GM11168 (cell line): ENCODE measurements around the gene PTGDS.

ENCODE experiments used
- in situ Hi-C: fragments of 300-500 bp; cut with MboI; formaldehyde crosslinking; loops from one replicate; pipeline ENCODE4 v1.12.0; 2022; ENCODE audit warnings: low sequenced_read_pairs; ENCODE audit not compliant: unreplicated experiment

PTGDS gene

DNA sequence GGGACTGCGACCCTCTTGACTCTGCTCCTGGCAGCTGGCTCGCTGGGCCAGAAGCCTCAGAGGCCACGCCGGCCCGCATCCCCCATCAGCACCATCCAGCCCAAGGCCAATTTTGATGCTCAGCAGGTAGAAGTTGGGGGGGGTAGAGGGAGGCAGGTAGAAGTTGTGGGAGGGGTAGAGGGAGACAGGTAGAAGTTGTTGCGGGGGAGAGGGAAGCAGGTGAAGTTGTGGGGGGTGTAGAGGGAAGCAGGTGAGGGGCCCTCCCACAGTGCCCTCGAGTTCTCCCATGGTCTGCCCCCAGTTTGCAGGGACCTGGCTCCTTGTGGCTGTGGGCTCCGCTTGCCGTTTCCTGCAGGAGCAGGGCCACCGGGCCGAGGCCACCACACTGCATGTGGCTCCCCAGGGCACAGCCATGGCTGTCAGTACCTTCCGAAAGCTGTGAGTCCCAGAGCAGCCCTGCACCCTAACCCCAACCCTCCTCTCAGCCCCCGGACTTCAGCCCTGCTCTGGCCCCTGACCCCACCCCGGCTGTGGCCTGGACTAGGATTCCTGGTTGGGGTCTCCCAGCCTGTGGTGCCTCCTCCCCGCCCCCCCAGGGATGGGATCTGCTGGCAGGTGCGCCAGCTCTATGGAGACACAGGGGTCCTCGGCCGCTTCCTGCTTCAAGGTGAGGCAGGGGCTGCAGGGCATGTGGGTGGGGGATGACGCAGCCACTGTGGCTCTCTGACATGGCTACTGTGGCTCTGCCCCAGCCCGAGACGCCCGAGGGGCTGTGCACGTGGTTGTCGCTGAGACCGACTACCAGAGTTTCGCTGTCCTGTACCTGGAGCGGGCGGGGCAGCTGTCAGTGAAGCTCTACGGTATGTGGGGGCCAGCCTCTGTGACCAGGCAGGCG, 31.7 kb upstream of the PTGDS start:
- in situ Hi-C loops, result no loop called here

DNA sequence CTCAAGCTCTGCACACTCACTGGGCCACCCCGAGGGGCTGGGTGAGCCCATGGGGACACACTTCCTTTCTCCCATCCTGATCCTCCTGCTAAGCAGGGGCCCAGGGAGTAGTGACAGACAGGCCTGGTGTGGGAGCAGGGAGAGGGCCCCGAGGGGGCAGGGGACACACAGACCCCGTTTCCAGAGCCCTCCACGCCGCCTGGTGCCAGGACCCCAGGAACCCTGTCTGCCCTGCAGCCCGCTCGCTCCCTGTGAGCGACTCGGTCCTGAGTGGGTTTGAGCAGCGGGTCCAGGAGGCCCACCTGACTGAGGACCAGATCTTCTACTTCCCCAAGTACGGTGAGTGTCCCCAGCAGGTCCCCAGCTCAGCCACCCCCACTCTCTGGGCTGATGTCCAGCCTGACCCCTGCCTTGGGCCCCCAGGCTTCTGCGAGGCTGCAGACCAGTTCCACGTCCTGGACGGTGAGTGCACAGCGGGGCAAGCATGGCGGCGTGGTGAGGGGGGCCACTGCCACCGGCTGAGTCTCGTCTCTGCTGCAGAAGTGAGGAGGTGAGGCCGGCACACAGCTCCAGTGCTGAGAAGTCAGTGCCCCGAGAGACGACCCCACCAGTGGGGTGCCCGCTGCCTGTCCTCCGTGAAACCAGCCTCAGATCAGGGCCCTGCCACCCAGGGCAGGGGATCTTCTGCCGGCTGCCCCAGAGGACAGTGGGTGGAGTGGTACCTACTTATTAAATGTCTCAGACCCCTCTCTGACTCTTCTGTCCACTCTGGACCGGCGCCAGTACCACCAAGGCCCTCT, 30.9 kb upstream of the PTGDS start:
- in situ Hi-C loops, result no loop called here

- in situ Hi-C loops, result no loop called here
Observed at GRCh38 chr9:136947028-136947891, 30.0 kb upstream of the PTGDS start.

- in situ Hi-C loops, result no loop called here
Observed at GRCh38 chr9:136947955-136948510, 29.3 kb upstream of the PTGDS start.

DNA sequence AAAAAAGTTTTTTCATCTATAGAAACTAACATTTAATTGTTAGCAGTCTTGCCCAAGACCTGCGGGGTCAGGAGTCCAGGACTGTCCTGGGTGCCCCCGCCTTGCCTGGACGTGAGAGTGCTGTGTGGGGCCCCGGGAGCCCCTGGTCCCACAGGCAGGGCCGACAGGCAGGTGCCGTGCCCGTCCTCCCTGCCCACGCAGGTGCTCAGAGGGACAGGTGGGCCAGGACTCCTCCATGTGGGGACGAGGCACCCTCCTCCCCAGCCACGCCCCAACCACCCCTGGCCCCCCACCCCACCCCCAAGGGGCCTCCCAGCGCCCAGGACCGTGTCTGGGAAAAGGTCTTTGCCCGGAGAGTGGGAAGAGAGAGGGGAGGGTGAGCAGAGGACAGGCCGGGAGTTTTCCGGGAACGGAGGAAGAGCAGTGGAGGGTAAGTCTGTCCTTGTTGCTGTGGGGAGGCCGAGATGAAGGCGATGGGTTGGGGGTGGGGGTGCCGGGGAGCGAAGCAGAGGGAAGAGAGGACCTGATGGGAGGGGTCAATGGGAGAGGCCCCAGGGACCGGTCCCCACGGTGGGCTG, 28.0 kb upstream of the PTGDS start:
- in situ Hi-C loops, result no loop called here

- in situ Hi-C loops, result no loop called here
Observed at GRCh38 chr9:136949817-136950655, 27.3 kb upstream of the PTGDS start.

DNA sequence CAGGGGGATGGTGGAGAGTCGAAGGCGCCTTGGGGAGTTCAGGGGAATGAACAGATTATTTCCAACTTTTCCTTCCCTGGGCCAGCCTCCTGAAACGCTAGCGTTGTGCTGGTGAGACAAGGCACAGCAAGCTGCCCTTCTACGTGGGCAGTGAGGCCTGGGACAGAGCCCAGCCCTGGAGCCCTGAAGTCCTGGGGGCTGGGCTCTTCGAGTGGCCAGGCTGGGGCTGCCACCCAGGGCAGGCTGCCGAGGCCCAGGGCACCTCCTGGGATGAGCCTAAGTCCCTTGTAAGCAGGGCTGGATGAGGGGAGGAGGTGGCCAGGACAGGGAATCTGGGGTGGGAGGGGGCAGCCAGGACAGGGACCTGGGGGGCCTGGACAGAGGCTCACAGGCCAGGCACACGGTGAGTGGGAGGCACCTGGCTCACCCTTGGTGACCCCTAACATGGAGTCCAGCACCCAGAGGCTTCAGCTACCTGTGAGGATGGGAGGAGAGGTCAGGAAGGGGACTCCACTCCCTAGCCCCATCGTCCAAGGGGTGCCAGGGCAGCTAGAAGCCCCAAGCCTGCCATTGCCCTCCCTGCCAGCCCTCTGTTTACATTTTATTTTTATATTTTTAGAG, 26.5 kb upstream of the PTGDS start:
- in situ Hi-C loops, result no loop called here

- in situ Hi-C loops, result no loop called here
Observed at GRCh38 chr9:136951541-136952320, 25.6 kb upstream of the PTGDS start, which contains the start of gene LCN12. Gene LCN12, plus strand, starts transcription at chr9:136952273. Its CDS starts 55 bp downstream, at chr9:136952328.

GRCh38 chr9:136952321-136952850, 24.9 kb upstream of the PTGDS start:
- in situ Hi-C loops, result no loop called here

DNA sequence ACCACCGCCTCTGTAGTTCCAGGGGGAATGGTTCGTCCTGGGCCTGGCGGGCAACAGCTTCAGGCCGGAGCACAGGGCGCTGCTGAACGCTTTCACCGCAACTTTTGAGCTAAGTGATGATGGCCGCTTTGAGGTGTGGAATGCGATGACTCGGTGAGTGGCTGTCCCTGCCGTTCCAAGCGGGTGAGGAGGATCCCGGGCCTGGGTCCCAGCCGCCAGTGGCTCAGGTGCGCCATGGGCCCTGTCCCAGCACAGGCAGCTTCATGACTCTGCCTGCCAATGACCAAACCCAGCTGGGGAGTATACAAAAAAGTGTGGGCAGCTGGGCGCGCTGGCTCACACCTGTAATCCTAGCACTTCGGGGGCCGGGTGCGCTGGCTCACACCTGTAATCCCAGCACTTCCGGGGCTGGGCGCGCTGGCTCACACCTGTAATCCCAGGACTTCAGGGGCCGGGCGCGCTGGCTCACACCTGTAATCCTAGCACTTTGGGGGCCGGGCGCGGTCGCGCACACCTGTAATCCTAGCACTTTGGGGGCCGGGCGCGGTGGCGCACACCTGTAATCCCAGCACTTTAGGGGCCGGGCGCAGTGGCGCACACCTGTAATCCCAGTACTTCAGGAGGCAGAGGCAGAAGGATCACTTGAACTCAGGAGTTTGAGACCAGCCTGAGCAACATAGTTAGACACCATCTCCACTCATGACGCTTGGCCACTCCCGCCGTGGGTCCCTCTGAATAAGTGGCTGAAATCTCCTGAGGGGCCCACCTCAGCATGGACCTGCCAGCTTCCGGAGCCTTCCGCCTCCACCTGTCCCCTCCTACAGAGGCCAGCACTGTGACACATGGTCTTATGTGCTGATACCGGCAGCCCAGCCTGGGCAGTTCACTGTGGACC, 24.2 kb upstream of the PTGDS start:
- in situ Hi-C loops, result no loop called here

DNA sequence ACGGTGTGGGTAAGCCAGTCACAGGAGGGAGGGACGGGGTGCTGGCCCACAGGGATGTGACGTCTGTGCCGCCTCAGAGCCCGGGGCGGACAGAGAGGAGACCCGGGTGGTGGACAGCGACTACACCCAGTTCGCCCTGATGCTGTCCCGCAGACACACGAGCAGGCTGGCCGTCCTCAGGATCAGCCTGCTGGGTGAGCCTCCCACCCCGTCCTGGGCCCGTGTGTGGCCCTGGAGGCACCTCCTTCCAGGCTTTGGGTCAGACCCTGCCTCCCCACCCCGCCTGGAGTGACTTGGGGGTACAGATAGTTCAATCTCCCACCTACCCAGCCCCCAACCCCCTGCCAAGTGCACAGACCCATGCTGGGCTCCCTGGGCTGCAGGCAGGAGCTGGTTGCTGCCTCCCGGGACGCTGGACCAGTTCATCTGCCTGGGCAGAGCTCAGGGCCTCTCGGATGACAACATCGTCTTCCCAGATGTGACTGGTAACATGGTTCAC, 23.5 kb upstream of the PTGDS start:
- in situ Hi-C loops, result no loop called here

GRCh38 chr9:136954270-136955083, 22.8 kb upstream of the PTGDS start:
- in situ Hi-C loops, result no loop called here

GRCh38 chr9:136955202-136955942, 21.9 kb upstream of the PTGDS start:
- in situ Hi-C loops, result no loop called here

DNA sequence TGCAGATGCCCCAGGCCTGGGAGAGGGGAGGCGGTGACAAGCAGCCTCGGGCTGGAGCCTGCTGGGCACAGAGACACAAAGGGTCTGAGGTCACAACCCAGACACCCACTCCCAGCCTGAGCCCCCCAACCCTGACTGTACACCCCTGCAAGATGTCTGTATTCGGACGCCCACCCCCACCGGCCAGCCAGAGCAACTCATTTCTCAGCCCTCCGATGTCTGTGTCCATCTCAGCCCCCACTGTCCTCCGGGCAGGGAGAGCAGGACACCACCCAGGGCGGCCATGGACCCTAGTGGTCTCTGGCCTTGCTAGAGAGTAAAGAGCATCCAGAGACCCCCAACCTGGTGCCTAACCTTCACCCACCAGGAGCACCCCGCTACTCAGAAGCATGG, 21.4 kb upstream of the PTGDS start:
- in situ Hi-C loops, result no loop called here

GRCh38 chr9:136956604-136957003, 20.7 kb upstream of the PTGDS start:
- in situ Hi-C loops, result no loop called here
